ENCODE data around the gene SLFNL1.

DNA sequence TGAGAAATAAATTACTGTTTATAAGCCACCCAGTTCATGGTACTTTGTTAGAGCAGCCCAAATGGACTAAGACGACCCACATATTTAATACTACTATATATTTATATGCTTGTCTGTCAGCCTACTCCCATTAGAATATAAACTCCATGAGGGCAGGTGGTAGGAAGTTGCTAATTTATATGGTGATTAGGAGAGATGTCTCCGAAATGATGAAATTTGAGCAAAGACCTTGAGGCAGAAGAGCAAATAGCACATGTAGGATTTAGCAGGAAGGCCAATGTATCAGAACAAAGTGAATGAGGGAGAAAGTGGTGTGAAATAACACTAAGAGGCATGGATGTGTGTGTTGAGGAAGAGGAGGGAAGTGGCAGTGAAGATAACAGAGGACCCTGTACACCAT lies 10.6 kb upstream of the SLFNL1 start:
- TF ChIP-seq EZH2 (IDR thresholded peaks at IDR 0.05; ENCODE audit: borderline replicate concordance, low read length): no peak
- TF ChIP-seq, protein P1, sequence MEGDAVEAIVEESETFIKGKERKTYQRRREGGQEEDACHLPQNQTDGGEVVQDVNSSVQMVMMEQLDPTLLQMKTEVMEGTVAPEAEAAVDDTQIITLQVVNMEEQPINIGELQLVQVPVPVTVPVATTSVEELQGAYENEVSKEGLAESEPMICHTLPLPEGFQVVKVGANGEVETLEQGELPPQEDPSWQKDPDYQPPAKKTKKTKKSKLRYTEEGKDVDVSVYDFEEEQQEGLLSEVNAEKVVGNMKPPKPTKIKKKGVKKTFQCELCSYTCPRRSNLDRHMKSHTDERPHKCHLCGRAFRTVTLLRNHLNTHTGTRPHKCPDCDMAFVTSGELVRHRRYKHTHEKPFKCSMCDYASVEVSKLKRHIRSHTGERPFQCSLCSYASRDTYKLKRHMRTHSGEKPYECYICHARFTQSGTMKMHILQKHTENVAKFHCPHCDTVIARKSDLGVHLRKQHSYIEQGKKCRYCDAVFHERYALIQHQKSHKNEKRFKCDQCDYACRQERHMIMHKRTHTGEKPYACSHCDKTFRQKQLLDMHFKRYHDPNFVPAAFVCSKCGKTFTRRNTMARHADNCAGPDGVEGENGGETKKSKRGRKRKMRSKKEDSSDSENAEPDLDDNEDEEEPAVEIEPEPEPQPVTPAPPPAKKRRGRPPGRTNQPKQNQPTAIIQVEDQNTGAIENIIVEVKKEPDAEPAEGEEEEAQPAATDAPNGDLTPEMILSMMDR (IDR thresholded peaks at IDR 0.05; ENCODE audit: low read length): no peak
